ENCODE results near the gene MINDY4.

MINDY4 gene

GRCh38 chr7:30934732-30935568 is 163.7 kb downstream of the MINDY4 start:
- no peak for DNase-seq

- DNase-seq = no peak
Observed at GRCh38 chr7:30935569-30935877, 164.3 kb downstream of the MINDY4 start.

GRCh38 chr7:30936650-30937245 is 165.5 kb downstream of the MINDY4 start:
- DNase-seq = no peak

- no peak for DNase-seq
Observed at GRCh38 chr7:30937416-30937815, 166.2 kb downstream of the MINDY4 start.

- DNase-seq = peak; percentile 14
Observed at GRCh38 chr7:30938435-30939316, 167.5 kb downstream of the MINDY4 start.

GRCh38 chr7:30941582-30942323 is 170.5 kb downstream of the MINDY4 start:
- no peak for DNase-seq
